Measurements from ENCODE around the gene CCDC74B. TPM values are rescaled to one million over a fixed set of nuclear protein-coding genes. Genes with fewer than 3 reads are reported as not detected.
"Not testable (repeated sequence)": the region's sequence is repeated elsewhere in the genome, so short reads cannot be mapped to it uniquely, and the experiment has no call there.

The CCDC74B gene
- polyA plus RNA-seq, 1 donor (not counting 4 experiments of a cell fraction or from before 2014, with no cell fraction given) = 0.52 TPM

DNA sequence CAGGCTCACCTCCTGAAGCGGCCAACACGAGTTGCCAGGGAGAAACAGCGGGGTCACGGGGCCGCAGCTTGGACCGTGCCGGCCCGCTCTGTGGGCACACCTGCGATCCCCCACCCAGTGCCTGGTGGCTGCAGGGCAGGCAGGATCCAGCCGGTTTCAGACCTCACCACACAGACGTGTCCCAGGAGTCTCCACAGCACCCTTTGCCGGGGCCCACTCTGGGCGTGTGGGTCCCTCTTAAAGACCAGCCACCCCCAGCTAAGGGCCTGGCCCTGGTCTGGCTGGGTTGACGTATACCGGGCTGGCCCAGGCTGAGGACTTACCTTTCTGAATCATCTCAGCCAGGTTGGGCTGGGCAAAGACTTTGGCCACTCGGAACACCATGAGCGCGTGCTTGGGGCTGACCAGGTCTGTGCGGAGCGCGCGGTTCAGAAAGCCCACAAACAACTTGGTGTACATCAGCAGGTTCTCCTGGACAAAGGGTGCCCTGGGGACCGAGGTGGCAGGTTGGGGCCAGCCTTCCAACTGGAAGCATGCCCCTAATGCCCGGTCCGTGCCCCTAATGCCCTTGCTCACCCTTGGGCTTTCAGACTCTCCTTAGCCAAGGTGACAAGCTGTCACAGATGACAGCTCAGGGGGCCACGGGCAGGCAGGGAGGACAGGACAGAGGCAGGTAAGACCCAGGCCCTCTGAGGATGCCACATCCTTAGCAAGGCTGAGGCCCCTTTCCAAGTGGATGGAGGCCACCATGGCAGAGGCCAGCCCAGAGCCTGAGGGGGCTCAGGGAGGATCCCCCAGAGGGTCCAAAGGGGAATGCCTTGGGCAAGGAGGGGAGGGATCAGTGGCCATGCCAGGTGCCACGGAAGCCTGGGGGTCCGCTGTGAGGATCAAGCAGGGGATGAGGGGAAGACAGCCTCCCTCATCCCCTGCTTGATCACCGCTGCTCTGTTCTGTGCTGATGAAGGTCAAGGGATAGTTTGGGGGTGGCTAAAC is 10.2 kb upstream of the CCDC74B start:
- dilution Hi-C loops (cut with MboI; ENCODE audit: extremely low pct_ligation_motif_present, low sequenced_read_pairs) = no loop called here
- no peak overlapping the region for H3K4me3 ChIP-seq (ENCODE audit: control insufficient read depth in 2 of 3, extremely low read depth in 1 of 3, insufficient read depth in 2 of 3, low read depth in 1 of 3, low read length in 3 of 3)
- H3K36me3 ChIP-seq (ENCODE audit: control insufficient read depth in 2 of 2, extremely low read depth in 1 of 2, insufficient read depth in 2 of 2, low read length in 2 of 2) = peaks cover 0 to 9% of the 10 kb centered on the region in 2 experiments
- H3K9ac ChIP-seq (ENCODE audit: control insufficient read depth, extremely low read depth, insufficient read depth, low read length) = no peak overlapping the region
- no peak overlapping the region for H3K27ac ChIP-seq (ENCODE audit: control insufficient read depth, insufficient read depth, low read length)
- no peak overlapping the region for H2AFZ ChIP-seq (ENCODE audit: control insufficient read depth, low read length)
- no peak for TF ChIP-seq EZH2 (IDR thresholded peaks at IDR 0.05; ENCODE audit: low read length)
- TF ChIP-seq CTCF (optimal IDR thresholded peaks at IDR 0.05 in 1 of 3, IDR thresholded peaks at IDR 0.05 in 1 of 3, conservative IDR thresholded peaks at IDR 0.05 in 1 of 3; ENCODE audit: extremely low read depth in 1 of 3, insufficient read depth in 2 of 3, low read length in 3 of 3) = no peak
- H3K9me3 ChIP-seq (ENCODE audit: control insufficient read depth, low read depth, low read length) = no peaks in the 10 kb centered on the region
- H3K27me3 ChIP-seq (ENCODE audit: control insufficient read depth, extremely low read depth, insufficient read depth, low read length) = no peaks in the 10 kb centered on the region
- no peaks in the 10 kb centered on the region for H3K4me1 ChIP-seq (ENCODE audit: control insufficient read depth, extremely low read depth, insufficient read depth, low read length)
- DNase-seq (ENCODE audit: low read depth, low spot score) (no peak), FAIRE-seq (no peak)
- H4K20me1 ChIP-seq (ENCODE audit: control insufficient read depth, extremely low read depth, insufficient read depth, low read length) = no peaks in the 10 kb centered on the region
- no peak overlapping the region for H3K4me2 ChIP-seq (ENCODE audit: control insufficient read depth, extremely low read depth, insufficient read depth, low read depth, low read length)
- no peaks in the 10 kb centered on the region for H3K79me2 ChIP-seq (ENCODE audit: control insufficient read depth, insufficient read depth, low read length)
- no peaks in the 10 kb centered on the region for H3K9me1 ChIP-seq (ENCODE audit: control insufficient read depth, extremely low read depth, insufficient read depth, low read length)

- H3K9ac ChIP-seq (ENCODE audit: control insufficient read depth, extremely low read depth, insufficient read depth, low read length); DNase-seq (ENCODE audit: low read depth, low spot score); H3K4me3 ChIP-seq (ENCODE audit: control insufficient read depth in 2 of 3, extremely low read depth in 1 of 3, insufficient read depth in 2 of 3, low read depth in 1 of 3, low read length in 3 of 3); dilution Hi-C loops (cut with MboI; ENCODE audit: extremely low pct_ligation_motif_present, low sequenced_read_pairs); H3K4me1 ChIP-seq (ENCODE audit: control insufficient read depth, extremely low read depth, insufficient read depth, low read length); H3K79me2 ChIP-seq (ENCODE audit: control insufficient read depth, insufficient read depth, low read length); H4K20me1 ChIP-seq (ENCODE audit: control insufficient read depth, extremely low read depth, insufficient read depth, low read length); FAIRE-seq; H3K9me3 ChIP-seq (ENCODE audit: control insufficient read depth, low read depth, low read length); H3K27ac ChIP-seq (ENCODE audit: control insufficient read depth, insufficient read depth, low read length); H3K36me3 ChIP-seq (ENCODE audit: control insufficient read depth in 2 of 2, extremely low read depth in 1 of 2, insufficient read depth in 2 of 2, low read length in 2 of 2); H2AFZ ChIP-seq (ENCODE audit: control insufficient read depth, low read length); H3K4me2 ChIP-seq (ENCODE audit: control insufficient read depth, extremely low read depth, insufficient read depth, low read depth, low read length); H3K9me1 ChIP-seq (ENCODE audit: control insufficient read depth, extremely low read depth, insufficient read depth, low read length); H3K27me3 ChIP-seq (ENCODE audit: control insufficient read depth, extremely low read depth, insufficient read depth, low read length): not testable (repeated sequence)
These were observed 9.5 kb upstream of the CCDC74B start for GRCh38 chr2:130154423-130154770.

DNA sequence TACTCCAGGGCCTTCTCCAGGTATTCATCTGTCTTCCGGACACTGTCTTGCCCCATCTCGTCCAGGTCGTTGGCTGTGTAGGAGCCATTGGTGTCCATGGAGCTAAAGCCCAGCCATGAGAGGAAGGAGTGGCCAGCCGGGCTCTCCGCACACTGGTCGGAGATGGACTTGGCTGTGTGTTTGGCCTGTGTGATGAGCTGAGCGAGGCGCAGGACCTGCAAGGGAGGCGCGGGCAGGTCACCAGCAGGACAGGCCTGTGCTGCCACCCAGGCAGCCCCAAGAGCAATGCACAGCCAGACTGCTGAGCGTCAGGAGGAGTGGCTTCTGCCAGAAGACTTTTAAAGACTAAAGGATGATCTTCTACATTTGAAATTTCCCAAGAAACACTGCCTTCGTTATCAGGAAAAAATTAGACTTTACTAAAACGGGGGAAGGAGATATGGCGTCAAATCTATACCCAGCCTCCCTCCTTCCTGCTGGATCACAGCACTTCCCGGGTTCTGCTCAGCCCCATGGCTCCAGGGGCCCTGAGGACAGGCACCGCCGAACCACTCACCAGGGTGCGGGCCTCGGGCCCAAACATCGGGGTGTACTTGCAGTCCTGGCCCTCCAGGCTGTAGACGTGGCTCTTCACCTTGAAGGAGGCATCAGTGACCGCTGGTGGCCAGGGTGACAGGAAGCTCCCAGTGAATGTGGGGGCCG is 9.0 kb upstream of the CCDC74B start:
- H3K36me3 ChIP-seq (ENCODE audit: control insufficient read depth in 2 of 2, extremely low read depth in 1 of 2, insufficient read depth in 2 of 2, low read length in 2 of 2); H2AFZ ChIP-seq (ENCODE audit: control insufficient read depth, low read length); H3K9me1 ChIP-seq (ENCODE audit: control insufficient read depth, extremely low read depth, insufficient read depth, low read length); FAIRE-seq; dilution Hi-C loops (cut with MboI; ENCODE audit: extremely low pct_ligation_motif_present, low sequenced_read_pairs); H3K9me3 ChIP-seq (ENCODE audit: control insufficient read depth, low read depth, low read length); H3K27me3 ChIP-seq (ENCODE audit: control insufficient read depth, extremely low read depth, insufficient read depth, low read length); DNase-seq (ENCODE audit: low read depth, low spot score); H3K9ac ChIP-seq (ENCODE audit: control insufficient read depth, extremely low read depth, insufficient read depth, low read length); H3K4me3 ChIP-seq (ENCODE audit: control insufficient read depth in 2 of 3, extremely low read depth in 1 of 3, insufficient read depth in 2 of 3, low read depth in 1 of 3, low read length in 3 of 3); H3K4me1 ChIP-seq (ENCODE audit: control insufficient read depth, extremely low read depth, insufficient read depth, low read length); H3K79me2 ChIP-seq (ENCODE audit: control insufficient read depth, insufficient read depth, low read length); H3K4me2 ChIP-seq (ENCODE audit: control insufficient read depth, extremely low read depth, insufficient read depth, low read depth, low read length); H4K20me1 ChIP-seq (ENCODE audit: control insufficient read depth, extremely low read depth, insufficient read depth, low read length); H3K27ac ChIP-seq (ENCODE audit: control insufficient read depth, insufficient read depth, low read length): not testable (repeated sequence)
